GM21723 (cell line): ENCODE data around the gene AKR1C1.
"Not testable (repeated sequence)": the region's sequence is repeated elsewhere in the genome, so short reads cannot be mapped to it uniquely, and the experiment has no call there.

Experiments
- ATAC-seq: cut with Tn5 transposase; IDR thresholded peaks from one replicate; pipeline ENCODE4 v1.9.1; 2021; ENCODE audit warnings: mild to moderate bottlenecking, moderate library complexity; ENCODE audit not compliant: unreplicated experiment

AKR1C1 gene

DNA sequence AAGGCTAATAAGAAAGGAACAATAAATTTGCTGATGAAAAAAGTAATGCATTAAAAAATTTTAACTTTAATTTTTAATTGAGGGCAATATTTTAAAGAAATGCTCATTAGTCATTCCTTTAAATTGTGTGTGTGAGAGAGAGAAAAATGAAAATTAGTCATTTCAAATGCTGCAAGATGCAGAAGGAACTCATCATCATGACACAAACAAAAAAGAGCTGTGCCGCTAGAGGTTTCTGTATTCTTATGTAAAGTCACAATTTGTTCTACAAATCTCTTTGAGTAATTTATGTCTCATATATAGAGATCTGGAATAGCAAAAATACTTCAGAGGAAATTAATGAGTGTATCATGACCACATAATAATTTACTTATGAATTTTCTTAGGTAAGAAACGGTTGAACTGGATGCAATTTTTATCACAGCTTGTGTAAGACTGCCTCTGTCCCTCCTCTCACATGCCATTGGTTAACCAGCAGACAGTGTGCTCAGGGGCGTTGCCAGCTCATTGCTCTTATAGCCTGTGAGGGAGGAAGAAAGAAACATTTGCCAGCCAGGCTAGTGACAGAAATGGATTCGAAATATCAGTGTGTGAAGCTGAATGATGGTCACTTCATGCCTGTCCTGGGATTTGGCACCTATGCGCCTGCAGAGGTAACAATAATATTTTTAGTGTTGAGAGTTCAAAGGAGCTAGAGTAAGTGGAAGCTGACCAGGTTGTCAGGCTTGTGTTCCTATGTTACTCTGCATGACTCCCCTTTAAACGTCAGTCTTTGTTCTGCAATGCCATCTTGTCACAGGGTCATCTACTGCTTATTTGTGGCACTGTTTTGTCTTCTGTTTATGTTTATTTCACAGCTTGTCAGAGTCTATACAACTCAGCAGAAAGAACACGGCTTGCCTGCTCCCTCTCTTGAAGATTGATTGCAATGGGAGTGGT, at the start of gene AKR1C1:
AKR1C1 (plus strand) TSS at position 540 of the 939 bp plus-strand sequence; CDS start at position 570, 30 bp downstream.
- ATAC-seq, result not testable (repeated sequence)

DNA sequence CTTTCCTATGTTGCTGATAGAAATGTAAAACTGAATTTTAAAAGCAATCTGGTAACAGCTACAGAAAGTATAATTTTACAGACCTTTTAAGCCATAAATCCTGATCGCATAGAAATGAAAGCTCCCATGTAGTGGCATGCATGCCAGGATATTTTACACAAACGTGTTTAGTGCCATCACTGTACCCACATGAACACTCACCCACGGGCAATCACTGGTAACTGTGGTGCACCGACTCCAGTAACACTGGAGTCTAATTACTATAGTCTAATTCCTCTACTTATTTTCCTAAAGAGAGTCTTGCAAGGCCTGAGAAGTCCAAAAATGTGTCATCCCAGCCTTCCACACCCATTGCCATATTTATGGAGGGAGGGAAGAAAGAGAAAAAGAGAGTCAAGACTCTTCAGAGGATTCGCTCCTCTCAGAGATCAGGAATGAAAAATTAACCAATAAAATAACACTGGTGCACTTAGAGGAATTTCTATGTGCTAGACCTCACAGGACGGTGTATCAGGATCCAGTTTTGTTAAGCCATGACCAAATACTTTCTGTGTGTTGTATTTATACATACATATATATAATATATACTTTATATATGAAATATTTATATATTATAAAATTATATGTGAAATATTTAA, 48.9 kb upstream of the AKR1C1 start:
- ATAC-seq, result no peak

DNA sequence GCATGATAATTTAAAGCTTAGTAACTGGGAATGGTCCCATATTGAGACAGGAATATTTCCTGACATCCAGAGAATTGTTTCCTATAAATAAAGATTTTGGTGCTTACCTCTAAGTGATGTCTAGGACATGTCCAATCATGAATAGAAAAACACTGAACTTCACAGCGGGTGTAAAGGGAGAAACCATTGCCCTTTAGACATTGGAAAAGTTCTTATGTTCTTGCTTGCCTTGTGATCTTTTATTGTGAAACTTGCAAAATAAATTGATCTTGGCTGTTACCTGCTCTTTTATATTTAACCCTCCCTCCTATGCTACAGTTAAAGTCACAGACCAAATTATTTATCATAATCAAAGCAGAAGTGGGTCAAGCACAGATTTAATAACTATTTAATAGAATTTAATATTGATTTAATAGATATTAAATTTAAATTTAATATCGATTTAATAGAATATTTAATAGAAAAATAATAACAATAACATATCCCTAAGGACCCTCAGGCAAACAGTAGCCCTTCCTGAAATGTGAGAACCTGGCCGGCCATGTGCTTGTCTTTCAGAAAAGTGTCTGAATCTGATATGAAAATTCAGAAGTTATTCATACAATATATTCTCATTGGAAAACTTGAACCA, 47.0 kb upstream of the AKR1C1 start:
- no peak for ATAC-seq

DNA sequence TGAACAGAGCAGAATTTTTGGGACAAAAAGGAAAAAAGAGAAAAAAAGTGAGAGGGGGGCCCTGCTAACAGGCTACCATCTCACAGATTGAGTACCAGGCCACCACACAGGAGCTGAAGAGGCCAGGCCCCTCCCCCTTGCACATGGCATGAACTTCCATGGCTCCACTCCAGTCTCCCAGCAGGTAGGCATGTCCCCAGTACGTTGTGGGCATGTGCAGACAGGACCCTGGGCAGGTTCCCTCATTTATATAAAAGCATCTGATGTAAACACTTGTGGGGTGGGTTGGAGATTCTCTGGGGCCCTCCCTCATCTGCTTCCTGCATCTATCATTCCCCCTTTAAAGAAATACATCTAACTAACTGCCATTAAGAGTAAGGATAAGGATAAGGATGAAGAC, 45.0 kb upstream of the AKR1C1 start:
- no peak for ATAC-seq

DNA sequence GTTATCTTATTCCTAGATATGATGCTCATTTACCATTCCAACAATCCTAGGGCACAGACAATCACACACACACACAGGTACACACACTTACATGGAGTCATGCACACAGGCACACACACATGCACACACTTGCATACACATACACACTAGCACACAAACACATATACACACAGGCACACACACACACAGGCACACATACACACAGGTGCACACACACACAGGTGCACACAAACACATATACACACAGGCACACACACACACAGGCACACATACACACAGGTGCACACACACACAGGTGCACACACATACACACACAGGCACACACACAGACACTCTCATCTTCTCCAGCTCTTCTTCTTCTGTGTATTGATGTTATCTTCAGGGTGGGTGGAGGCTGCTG, 38.7 kb upstream of the AKR1C1 start:
- not testable (repeated sequence) for ATAC-seq

DNA sequence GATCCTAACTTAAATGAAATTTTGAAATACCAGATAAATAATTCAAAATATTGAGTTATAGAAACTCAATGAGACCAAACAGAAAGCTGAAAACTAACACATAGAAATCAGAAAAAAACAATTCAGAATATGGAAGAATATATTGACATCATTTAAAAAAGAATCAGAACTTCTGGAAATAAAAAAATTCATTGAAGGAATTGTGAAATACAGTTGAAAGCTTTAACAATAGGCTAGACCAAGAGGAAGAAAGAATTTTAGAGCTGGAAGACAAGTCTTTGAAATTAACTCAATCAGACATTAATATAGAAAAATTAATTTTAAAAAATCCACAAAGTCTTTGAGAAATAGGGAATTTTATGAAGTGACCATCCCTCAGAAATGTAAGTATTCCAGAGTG, 36.8 kb upstream of the AKR1C1 start:
- no peak for ATAC-seq

DNA sequence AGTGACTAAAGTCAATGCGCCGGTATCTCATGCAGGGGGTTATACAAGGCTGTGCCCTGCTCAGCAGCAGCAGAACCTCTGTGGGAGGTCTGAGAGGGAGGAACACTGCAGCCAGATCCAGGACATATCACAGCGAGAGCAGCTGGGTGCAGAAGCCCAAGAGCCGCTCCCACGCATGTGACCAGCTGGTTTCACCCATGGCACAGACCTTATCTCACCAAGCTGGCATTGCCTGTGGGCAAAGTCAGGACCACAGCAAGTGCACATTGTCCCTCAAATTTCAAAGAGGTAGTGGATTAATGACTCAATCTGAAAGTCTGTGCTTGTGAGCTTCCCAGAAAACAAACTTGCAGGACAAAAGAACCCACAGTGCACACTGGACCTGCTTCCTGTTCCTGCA, 31.6 kb upstream of the AKR1C1 start:
- no peak for ATAC-seq

DNA sequence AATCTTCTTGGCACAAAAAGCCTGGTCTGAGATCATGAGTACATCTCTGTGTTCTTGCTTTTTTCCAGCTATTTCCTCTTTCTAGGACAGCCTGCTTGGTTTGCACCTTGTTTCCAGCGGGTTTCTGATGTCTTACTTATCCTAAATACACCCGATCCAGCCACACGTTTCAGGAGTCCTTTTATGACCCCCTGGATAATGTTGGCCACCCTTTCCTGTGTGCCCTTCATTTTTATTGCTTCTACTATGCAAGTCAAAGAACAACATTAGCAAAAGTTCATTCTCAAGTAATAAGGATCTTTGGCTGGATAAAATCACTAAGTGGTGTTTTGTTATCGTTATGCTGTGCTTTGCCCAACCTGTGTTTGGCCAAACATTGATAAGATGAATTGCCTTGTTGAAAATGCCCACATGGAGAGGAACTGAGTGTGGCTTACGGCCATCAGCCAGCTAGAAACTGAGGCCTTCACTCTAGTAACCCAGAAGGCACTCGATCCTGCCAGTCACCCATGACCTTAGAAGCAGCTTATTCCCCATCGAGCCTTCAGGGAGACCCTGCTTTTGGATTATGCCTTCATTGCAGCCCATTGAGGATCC, 28.7 kb upstream of the AKR1C1 start:
- no peak for ATAC-seq

DNA sequence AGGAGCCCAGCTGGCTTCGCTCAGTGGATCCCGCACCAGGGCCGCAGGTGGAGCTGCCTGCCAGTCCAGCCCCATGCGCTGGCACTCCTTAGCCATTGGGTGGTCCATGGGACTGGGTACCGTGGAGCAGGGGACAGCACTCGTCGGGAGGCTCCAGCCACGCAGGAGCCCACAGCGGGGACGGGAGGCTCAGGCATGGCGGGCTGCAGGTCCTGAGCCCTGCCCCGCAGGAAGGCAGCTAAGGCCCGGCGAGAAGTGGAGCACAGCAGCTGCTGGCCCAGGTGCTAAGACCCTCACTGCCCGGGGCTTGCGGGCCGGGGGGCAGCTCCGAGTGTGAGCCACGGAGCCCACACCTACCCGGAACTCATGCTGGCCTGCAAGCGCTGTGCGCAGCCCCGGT, 25.9 kb upstream of the AKR1C1 start:
- ATAC-seq, result no peak

DNA sequence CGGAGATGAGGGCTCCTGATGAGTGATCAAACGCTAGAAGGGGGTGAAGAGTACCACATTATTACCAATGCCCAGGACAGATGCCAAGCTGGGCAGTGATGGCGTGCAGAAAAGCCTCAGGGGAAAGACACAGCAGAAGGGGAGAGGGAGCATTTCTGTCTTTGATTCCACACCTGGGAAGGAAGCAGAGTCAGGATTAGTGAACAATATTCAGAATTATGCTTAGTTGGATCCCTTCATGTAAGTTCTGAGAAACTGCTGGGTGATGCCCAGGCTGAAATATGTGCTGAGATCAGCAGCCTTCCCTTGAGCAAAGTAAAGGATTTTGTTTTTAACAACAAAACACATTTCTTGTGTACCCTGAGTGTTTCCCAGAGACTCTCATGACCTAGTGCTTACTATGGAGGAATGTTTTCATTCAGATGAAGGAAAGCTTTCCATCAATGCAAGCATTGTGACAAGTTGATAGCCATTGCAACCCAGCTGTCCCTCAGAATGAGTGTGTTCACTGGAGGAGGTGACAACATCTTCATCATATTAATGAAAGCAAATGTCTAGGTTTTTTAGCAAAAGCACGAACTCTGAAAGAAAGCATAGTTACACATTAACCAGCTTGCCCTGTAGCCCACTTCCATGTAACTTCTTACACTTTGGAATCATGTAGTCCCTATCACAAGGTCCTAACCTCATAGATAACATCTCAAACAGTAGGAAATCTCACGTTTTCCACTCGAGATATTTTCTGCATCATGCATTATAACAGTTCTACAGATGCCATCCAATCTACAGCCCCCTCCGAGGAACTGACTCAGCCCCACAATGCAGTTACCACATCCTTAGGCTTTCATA, 23.8 kb upstream of the AKR1C1 start:
- ATAC-seq, result no peak

DNA sequence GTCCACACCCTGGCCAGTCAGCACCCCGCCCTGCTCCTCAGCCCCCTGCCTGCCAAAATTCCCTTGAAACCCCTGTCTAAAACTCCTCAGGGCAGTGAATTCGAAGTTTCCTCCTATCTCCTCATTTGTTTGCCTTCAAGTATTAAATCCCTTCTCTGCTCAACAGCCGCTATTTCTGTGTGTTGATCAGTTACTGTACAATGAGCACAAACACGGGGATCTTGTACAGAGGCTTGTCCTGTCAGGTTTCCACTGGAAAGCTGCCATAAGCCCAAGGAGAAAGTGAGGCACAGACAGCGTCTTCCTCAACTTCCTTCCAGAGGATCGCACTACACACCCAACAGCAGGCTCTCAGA, 23.2 kb upstream of the AKR1C1 start:
- not testable (repeated sequence) for ATAC-seq

DNA sequence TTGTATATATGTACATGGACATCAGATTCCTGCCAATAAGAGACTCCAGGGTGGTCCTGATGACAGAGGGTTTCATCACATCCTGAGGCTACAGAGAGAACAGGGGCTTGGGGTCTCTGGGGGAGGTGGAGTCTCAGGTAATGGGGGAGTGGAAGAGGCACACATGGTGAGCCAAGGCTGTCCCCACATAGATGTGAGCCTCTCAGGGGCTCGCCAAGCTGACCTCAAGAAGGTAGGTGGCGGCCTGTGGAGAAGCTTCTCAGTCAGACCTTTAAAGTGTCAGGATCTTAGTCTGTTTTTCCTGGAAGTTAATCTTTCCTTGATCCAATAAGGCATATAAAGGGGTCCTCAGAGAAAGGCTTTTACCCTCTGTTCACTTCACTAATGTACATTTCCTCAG, 22.3 kb upstream of the AKR1C1 start:
- ATAC-seq, result not testable (repeated sequence)

DNA sequence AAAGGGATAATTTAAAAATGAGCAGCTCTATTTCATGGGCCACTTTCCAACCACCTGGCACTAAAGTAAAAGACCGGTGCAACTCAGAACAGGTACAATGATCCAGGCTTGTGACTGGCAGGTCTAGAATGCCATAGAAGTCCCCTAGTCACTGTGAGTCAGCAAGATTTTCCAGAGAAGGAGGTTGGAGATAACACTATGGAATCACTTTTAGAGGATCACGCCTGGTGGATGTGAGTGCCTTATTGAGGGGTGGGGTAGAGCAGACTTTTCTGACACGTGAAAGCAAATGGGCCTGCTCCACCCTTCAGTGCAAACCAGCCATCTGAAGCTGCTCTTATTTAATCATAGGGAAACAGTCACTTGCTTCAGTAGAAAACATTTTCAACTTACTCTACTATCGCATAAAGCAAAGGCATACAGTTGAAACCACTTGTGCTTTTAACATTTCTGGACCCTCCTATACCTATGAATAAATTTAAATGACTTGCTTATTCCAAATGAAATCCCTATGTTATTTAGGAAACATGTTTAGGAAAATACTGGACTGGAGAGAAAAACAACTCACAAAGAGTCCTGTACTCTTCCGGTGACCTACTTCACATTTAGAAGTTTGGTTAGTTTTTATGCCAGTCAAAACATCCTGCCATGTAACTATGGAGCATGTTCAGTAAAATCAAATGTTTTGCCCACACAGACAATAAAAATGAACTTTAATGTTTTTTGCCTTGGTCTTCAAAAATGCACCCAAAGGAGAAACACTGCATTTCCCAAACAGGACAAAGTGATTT, 21.5 kb upstream of the AKR1C1 start:
- ATAC-seq, result no peak

DNA sequence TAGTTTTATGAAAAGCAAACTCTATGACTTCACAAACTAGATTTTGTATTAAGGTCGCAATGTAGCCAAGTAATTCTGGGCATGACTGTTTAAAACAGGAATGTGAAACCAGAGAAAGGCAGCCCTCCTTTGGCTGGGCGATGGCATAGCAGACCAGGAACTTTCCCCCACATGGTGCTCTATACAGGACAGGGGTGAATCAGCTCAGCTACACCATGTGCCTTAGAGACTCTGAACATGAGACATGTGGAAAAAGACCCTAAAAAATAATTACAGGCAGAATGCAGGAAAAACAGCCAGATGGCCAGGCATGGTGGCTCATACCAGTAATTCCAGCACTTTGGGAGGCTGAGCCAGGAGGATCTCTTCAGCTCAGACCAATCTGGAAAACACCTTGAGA, 20.3 kb upstream of the AKR1C1 start:
- ATAC-seq, result not testable (repeated sequence)

DNA sequence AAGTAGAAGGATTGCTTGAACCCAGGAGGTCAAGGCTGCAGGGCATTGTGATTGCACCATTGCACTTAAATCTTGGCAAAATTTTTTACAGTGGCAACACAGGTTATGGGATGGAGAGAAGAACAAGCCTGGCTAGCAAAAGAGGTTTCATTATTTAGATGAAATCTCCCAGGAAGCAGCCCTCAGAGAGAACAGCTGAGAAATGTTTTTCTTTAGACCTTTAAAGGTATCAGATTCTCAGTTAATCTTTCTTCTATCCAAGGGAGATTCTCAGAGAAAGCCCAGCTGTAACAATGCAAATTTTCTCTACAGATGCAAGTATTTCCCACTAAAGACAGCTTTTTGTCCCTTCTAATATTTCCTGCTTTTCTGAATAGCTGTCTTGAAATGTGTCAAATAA, 19.8 kb upstream of the AKR1C1 start:
- not testable (repeated sequence) for ATAC-seq

DNA sequence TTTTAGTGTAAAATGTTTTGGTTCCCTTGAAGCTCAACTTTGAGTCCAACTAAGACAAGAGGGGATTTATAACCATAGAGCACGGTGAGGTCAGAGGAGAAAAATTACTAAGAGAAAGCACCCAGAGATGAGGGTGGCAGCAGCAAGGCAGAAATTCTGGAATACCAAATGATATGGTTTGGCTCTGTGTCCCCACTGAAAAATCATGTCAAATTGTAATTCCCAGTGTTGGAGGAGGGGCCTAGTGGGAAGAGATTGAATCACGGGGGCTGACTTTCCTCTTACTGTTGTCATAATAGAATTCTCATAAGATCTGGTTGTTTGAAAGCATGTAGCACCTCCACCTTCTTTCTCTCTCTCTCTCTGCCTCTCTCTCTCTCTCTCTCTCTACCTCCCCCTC, 19.4 kb upstream of the AKR1C1 start:
- ATAC-seq, result no peak

DNA sequence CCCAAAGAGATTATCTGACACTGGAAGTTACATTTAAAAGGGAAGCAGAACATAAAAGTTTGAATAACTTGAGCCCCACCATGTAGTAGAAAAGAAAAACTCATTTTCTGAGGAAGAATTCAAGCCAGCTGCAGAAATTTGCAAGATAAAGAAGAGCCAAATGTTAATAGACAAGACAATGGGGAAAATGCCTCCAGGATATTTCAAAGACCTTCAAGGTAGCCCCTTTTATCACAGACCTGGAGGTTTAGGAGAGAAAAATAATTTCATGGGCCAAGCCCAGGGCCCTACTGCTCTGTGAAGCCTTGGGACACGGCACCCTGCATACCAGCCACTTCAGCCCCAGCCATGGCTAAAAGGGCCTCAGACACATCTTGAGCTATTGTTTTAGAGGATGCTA, 18.4 kb upstream of the AKR1C1 start:
- ATAC-seq, result no peak

DNA sequence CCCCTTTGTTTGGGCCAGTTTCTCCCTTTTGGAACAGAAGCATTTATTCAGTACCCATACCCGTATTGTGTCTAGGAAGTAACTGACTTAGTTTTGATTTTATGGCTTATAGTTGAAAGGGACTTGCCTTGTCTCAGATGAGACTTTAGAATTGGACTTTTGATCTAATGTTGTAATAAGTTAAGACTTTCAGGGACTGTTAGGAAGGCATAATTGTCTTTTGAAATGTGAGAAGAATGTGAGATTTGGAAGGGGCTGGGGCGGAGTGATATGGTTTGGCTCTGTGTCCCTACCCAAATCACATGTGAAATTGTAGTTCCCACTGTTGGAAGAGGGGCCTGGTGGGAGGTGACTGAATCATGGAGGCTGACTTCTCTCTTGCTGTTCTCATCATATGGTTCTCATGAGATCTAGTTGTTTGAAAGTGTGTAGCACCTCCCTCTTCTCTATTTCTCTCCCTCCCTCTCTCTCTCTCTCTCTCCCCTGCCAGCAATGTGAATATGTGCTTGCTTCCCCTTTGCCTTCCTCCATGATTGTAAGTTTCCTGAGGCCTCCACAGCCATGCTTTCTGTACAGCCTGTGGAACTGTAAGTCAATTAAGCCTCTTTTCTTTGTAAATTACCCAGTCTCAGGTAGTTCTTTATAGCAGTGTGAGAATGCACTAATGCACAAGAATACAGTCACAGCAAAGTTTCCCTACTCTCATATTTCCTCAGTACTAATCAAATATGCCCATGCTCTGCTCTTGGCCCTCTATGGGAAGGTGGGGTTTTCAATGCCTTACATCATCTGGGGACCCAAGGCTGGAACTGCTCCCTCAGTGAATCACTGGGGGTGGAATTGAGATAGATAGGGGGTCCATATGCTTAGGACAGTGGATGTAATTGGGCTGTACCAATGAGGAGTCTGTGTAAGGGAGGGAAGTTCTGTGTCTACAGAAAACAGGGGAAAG, 17.2 kb upstream of the AKR1C1 start:
- no peak for ATAC-seq
